T-helper 1 cell treated with Interleukin-12 subunit alpha and Interleukin-12 subunit beta and Interleukin-4 antibody, amounts not matched to agents 30 μg/mL and 1 μg/mL, for 36 hours (primary cell): Measurements from ENCODE around the gene OR2T33.

Experiments
- H3K27ac Mint-ChIP-seq: one replicate; pipeline ENCODE4 v1.8.0; 2021; ENCODE audit warnings: mild to moderate bottlenecking, mixed read lengths
- H3K27me3 Mint-ChIP-seq: one replicate; pipeline ENCODE4 v1.8.0; 2021; ENCODE audit warnings: low read depth, mixed read lengths
- H3K36me3 Mint-ChIP-seq: one replicate; pipeline ENCODE4 v1.8.0; 2021; ENCODE audit warnings: low read depth, mixed read lengths
- H3K4me1 Mint-ChIP-seq: one replicate; pipeline ENCODE4 v1.8.0; 2021; ENCODE audit warnings: low read depth, mixed read lengths
- H3K4me3 Mint-ChIP-seq: one replicate; pipeline ENCODE4 v1.8.0; 2021; ENCODE audit warnings: mild to moderate bottlenecking, moderate library complexity, mixed read lengths
- H3K9me3 Mint-ChIP-seq: one replicate; pipeline ENCODE4 v1.8.0; 2021; ENCODE audit warnings: mixed read lengths

The OR2T33 gene

GRCh38 chr1:248225537-248225936 lies 52.2 kb downstream of the OR2T33 start:
- H3K9me3 Mint-ChIP-seq, result no peaks in the 10 kb centered on the region
- no peaks in the 10 kb centered on the region for H3K36me3 Mint-ChIP-seq
- no peaks in the 10 kb centered on the region for H3K4me1 Mint-ChIP-seq
- H3K27me3 Mint-ChIP-seq, result no peaks in the 10 kb centered on the region
- no peak overlapping the region for H3K27ac Mint-ChIP-seq
- no peak overlapping the region for H3K4me3 Mint-ChIP-seq
